ENCODE measurements around the gene TPT1. TPM values are rescaled to one million over a fixed set of nuclear protein-coding genes. Genes with fewer than 3 reads are reported as not detected.
A peak's percentile ranks its signal among the peaks of the same experiment; 100 is the strongest.

Gene TPT1
- total and polyA plus RNA-seq, 2 of the 13 experiments (the other 11 are each of a cell fraction or from before 2014, with no cell fraction given): 2,953 to 3,594 TPM

GRCh38 chr13:45341034-45341798 lies at the start of gene TPT1 (continued):
- TF ChIP-seq ZBTB40 (IDR thresholded peaks at IDR 0.05) (no peak), ZBTB40 (CRISPR knock-in tag; IDR thresholded peaks at IDR 0.05) (peak; percentile 80), GABPA (IDR thresholded peaks at IDR 0.05; ENCODE audit: low read depth, low read length) (peak; percentile 79), GABPA (CRISPR knock-in tag; IDR thresholded peaks at IDR 0.05; ENCODE audit: low read depth) (peak; percentile 92), ZNF263 (CRISPR knock-in tag; IDR thresholded peaks at IDR 0.05) (peak; percentile 62), ZNF468 (CRISPR knock-in tag; IDR thresholded peaks at IDR 0.05) (no peak), GLI4 (CRISPR knock-in tag; IDR thresholded peaks at IDR 0.05; ENCODE audit: borderline replicate concordance) (no peak), NFYC (CRISPR knock-in tag; IDR thresholded peaks at IDR 0.05) (peak; percentile 63), ZNF605 (CRISPR knock-in tag; IDR thresholded peaks at IDR 0.05) (peak; percentile 84), NFAT5 (CRISPR knock-in tag; IDR thresholded peaks at IDR 0.05) (no peak; the same call in 1 of the 2 replicates), ZNF577 (CRISPR knock-in tag; IDR thresholded peaks at IDR 0.05; ENCODE audit: borderline replicate concordance, low read depth) (0 out of 2 replicates have a peak, but pooled peaks have one; percentile 34), HNRNPL (IDR thresholded peaks at IDR 0.05; ENCODE audit: low read depth, low read length) (0 out of 2 replicates have a peak, but pooled peaks have one; percentile 58), ZNF691 (CRISPR knock-in tag; IDR thresholded peaks at IDR 0.05; ENCODE audit: borderline replicate concordance, low read depth) (peak; percentile 54; the same call in 1 of the 2 replicates), YEATS2 (CRISPR knock-in tag; IDR thresholded peaks at IDR 0.05; ENCODE audit: borderline replicate concordance) (peak; percentile 97)

All from HepG2 (cell line).